Stimulated activated CD4-positive, alpha-beta T cell treated with anti-CD3 and anti-CD28 coated beads, Interleukin-12 subunit alpha, Interleukin-12 subunit beta, amount 100 ng/mL, for 4 hours (primary cell): ENCODE measurements around the gene CFHR4.
"Not testable (repeated sequence)": the region's sequence is repeated elsewhere in the genome, so short reads cannot be mapped to it uniquely, and the experiment has no call there.

Experiments
- DNase-seq: peaks from one replicate; pipeline ENCODE4 v3.0.0-alpha.2; 2020

The CFHR4 gene

GRCh38 chr1:196943568-196943967 lies 55.7 kb downstream of the CFHR4 start, which contains the start of gene CFHR2:
Gene CFHR2, plus strand, starts transcription at chr1:196943738. Its CDS starts 143 bp downstream, at chr1:196943881.
- not testable (repeated sequence) for DNase-seq

- no peak for DNase-seq
Measured at GRCh38 chr1:196951711-196952394, 64.0 kb downstream of the CFHR4 start.

- DNase-seq: no peak
Measured at GRCh38 chr1:196954778-196955177, 66.9 kb downstream of the CFHR4 start.

- no peak for DNase-seq
Measured at GRCh38 chr1:196955926-196956325, 68.1 kb downstream of the CFHR4 start.

- DNase-seq: no peak
Measured at GRCh38 chr1:196960854-196961253, 73.0 kb downstream of the CFHR4 start.
